Measurements from ENCODE around the gene INPP5A. TPM values are rescaled to one million over a fixed set of nuclear protein-coding genes. Genes with fewer than 3 reads are reported as not detected.

Gene INPP5A
- total RNA-seq, 1 experiment from 2014 or later, result 12.3 TPM

- peaks cover 0 to 4% of the 10 kb centered on the region in 2 experiments; a peak in 1 of 4 replicates for H3K4me1 ChIP-seq (ENCODE audit: control insufficient read depth in 1 of 2, insufficient read depth in 2 of 2, low read length in 2 of 2)
- ChIA-PET POLR2A (no interaction called here), RAD21 (ENCODE audit: low non-redundant PET in 1 of 2, low total read pairs in 2 of 2, uncharacterized antibody in 2 of 2, unreplicated experiment in 2 of 2) (no interaction called here), CTCF (no interaction called here)
- no peak overlapping the region for H3K27ac ChIP-seq (ENCODE audit: low read depth, low read length)
- TF ChIP-seq EGR1 (IDR thresholded peaks at IDR 0.05; ENCODE audit: low read depth) (no peak), FOSL1 (IDR thresholded peaks at IDR 0.05; ENCODE audit: low read depth) (no peak), YY1 (IDR thresholded peaks at IDR 0.05; ENCODE audit: extremely low read depth, insufficient replicate concordance, low read depth, low read length) (no peak), CBX3 (IDR thresholded peaks at IDR 0.05; ENCODE audit: low read depth) (no peak), ELF1 (IDR thresholded peaks at IDR 0.05; ENCODE audit: borderline replicate concordance, low read depth) (no peak), SRF (IDR thresholded peaks at IDR 0.05; ENCODE audit: low read depth) (no peak), MAX (IDR thresholded peaks at IDR 0.05) (no peak), SP1 (IDR thresholded peaks at IDR 0.05; ENCODE audit: low read depth) (no peak), EZH2phosphoT487 (IDR thresholded peaks at IDR 0.05; ENCODE audit: borderline replicate concordance) (no peak), ZNF274 (IDR thresholded peaks at IDR 0.05; ENCODE audit: low read depth, low read length) (no peak)
- intact Hi-C loops (cut with micrococcal nuclease), result no loop called here
- H3K27me3 ChIP-seq (ENCODE audit: insufficient read depth, low read length), result no peaks in the 10 kb centered on the region
- H3K4me3 ChIP-seq (replicated peaks in 1 of 2; ENCODE audit: low read depth in 1 of 2, low read length in 2 of 2), result no peak overlapping the region
- no peak overlapping the region for H2AFZ ChIP-seq (ENCODE audit: low read depth, low read length, poor library complexity, severe bottlenecking)
- H3K36me3 ChIP-seq (ENCODE audit: control insufficient read depth in 1 of 2, insufficient read depth in 2 of 2, low read length in 2 of 2), result no peaks in the 10 kb centered on the region
- no peaks in the 10 kb centered on the region for H4K20me1 ChIP-seq (ENCODE audit: insufficient read depth)
- no peak for ATAC-seq
- no peak overlapping the region for H3K9ac ChIP-seq (ENCODE audit: low read length)
- no TSS peak for BruUV-seq (replicated peaks)
- no peaks in the 10 kb centered on the region for H3K79me2 ChIP-seq (ENCODE audit: insufficient read depth, low read length)
- no peaks in the 10 kb centered on the region for H3K9me3 ChIP-seq (ENCODE audit: control insufficient read depth in 1 of 2, insufficient read depth in 1 of 2, low read depth in 1 of 2, low read length in 2 of 2)
- H3K9me2 ChIP-seq (ENCODE audit: insufficient read depth), result no peaks in the 10 kb centered on the region
- no peak for DNase-seq (ENCODE audit: low read depth, low spot score)
- no peak overlapping the region for H3K4me2 ChIP-seq (ENCODE audit: low read length)
Observed at GRCh38 chr10:132685921-132686680, 148.5 kb downstream of the INPP5A start.
